NOMO-1 treated with DMSO at 0.1 percent for 48 hours (cell line): ENCODE measurements around the gene TXNL4A.

Experiments
- DNase-seq: peaks from one replicate; lab custom pipeline; 2025; ENCODE audit not compliant: unreplicated experiment; lab: John Stamatoyannopoulos, UW

Gene TXNL4A

GRCh38 chr18:79949697-79950487, 38.5 kb downstream of the TXNL4A start:
- DNase-seq = peak; percentile 96

- no peak for DNase-seq
Observed at GRCh38 chr18:79948719-79949411, 39.5 kb downstream of the TXNL4A start.

GRCh38 chr18:79947881-79948610, 40.3 kb downstream of the TXNL4A start:
- DNase-seq = no peak

GRCh38 chr18:79947054-79947755, 41.2 kb downstream of the TXNL4A start:
- no peak for DNase-seq

GRCh38 chr18:79945118-79946042, 43.0 kb downstream of the TXNL4A start:
- no peak for DNase-seq

- DNase-seq = no peak
Observed at GRCh38 chr18:79944746-79945117, 43.6 kb downstream of the TXNL4A start.

GRCh38 chr18:79944126-79944731, 44.1 kb downstream of the TXNL4A start:
- DNase-seq = no peak

- DNase-seq = no peak
Observed at GRCh38 chr18:79943608-79944125, 44.7 kb downstream of the TXNL4A start.

GRCh38 chr18:79942786-79943607, 45.4 kb downstream of the TXNL4A start:
- DNase-seq = no peak

GRCh38 chr18:79942211-79942610, 46.2 kb downstream of the TXNL4A start:
- DNase-seq = no peak

GRCh38 chr18:79941473-79942119, 46.8 kb downstream of the TXNL4A start:
- DNase-seq = no peak

- DNase-seq = no peak
Observed at GRCh38 chr18:79940814-79941472, 47.4 kb downstream of the TXNL4A start.

GRCh38 chr18:79940126-79940813, 48.1 kb downstream of the TXNL4A start:
- DNase-seq = no peak

GRCh38 chr18:79939096-79939495, 49.3 kb downstream of the TXNL4A start:
- DNase-seq = no peak

- DNase-seq = no peak
Observed at GRCh38 chr18:79938196-79938595, 50.2 kb downstream of the TXNL4A start.

- DNase-seq = no peak
Observed at GRCh38 chr18:79937103-79937860, 51.1 kb downstream of the TXNL4A start.
